Esophagus (tissue), 2 donors: ENCODE data around the gene CFAP69. TPM values are rescaled to one million over a fixed set of nuclear protein-coding genes. Genes with fewer than 3 reads are reported as not detected.

Experiments used
- H3K27ac ChIP-seq, 2 donors: one replicate each; pipeline ENCODE4 v1.5.1; 2013; ENCODE audit warnings: low read depth in 2 of 2, mild to moderate bottlenecking in 2 of 2, inconsistent platforms in 1 of 2, low read length in 1 of 2, moderate library complexity in 1 of 2
- H3K27me3 ChIP-seq, 2 donors: one replicate each; pipeline ENCODE4 v1.6.1; 2013; ENCODE audit warnings: low read length in 2 of 2, control low read depth in 1 of 2, mild to moderate bottlenecking in 1 of 2; ENCODE audit not compliant: insufficient read depth in 2 of 2, control insufficient read depth in 1 of 2
- H3K36me3 ChIP-seq, 2 donors: one replicate each; pipeline ENCODE4 v1.6.1; 2013; ENCODE audit warnings: low read length in 1 of 2; ENCODE audit not compliant: control insufficient read depth in 2 of 2, insufficient read depth in 2 of 2
- H3K4me1 ChIP-seq, 2 donors: one replicate each; pipeline ENCODE4 v1.6.1; 2013; ENCODE audit warnings: low read length in 1 of 2; ENCODE audit not compliant: control insufficient read depth in 2 of 2, insufficient read depth in 2 of 2
- H3K4me3 ChIP-seq, 2 donors: one replicate each; pipeline ENCODE4 v1.5.1; 2013; ENCODE audit warnings: low read length in 2 of 2, mild to moderate bottlenecking in 2 of 2, low read depth in 1 of 2, moderate library complexity in 1 of 2
- H3K9me3 ChIP-seq, 2 donors: one replicate each; pipeline ENCODE4 v1.6.1; 2013; ENCODE audit warnings: mild to moderate bottlenecking in 2 of 2, low read depth in 1 of 2, low read length in 1 of 2, moderate library complexity in 1 of 2; ENCODE audit not compliant: control insufficient read depth in 2 of 2, insufficient read depth in 1 of 2
- WGBS, 2 donors: extraction: QIAGEN DNeasy Blood & Tissue Kit; methylation state at CpG; one replicate each; pipeline ENCODE4 v1.1.7; 2013; 5-methylcytosine and 5-hydroxymethylcytosine counted together
- polyA plus RNA-seq, 2 donors: library from polyadenylated mRNA; stranded (reverse); fragments of 200-250 nt; gene quantifications; one replicate each; pipeline ENCODE4 v1.2.3, GENCODE V29; 2013
- donor health status: healthy with polysubstance abuse.
- donor health status: Bipolar disorder and iron deficiency.

Gene CFAP69
- polyA plus RNA-seq, 2 donors: 1.4 to 3.1 TPM

DNA sequence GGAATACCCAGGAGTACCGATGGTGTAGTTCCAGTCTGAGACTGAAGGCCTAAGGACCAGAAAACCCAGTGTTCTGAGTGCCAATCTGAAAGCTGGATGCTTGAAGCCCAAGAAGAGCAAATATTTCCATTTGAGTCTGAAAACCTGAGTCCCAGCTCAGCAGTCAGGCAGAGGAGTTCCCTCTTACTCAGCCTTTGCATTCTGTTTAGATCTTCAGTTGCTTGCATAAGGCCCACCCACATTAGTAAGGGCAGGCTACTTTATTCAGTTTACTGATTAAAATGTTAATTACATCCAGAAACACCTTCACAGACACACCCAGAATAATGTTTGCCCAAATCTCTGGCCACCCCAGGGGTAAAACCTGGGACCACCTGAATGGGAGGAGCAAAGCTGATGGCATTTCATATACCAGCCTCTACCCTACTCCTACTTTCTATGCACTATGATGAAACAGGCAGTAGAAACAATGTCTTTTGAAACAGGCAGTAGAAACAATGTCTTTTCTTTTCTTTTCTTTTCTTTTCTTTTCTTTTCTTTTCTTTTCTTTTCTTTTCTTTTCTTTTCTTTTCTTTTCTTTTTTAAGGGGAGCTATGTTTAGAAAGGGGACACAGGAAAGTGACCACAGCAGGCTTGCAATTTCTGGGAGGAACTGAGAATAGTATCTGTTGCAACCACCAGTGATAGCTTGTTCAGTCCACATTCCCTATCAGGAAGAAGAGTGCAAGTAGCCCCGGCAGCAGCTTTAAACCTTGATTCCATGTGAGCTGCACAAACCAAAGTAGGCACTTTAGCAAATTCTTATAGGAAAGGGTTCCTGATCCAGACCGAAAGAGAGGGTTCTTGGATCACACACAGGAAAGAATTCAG, 45.5 kb downstream of the CFAP69 start:
- H3K36me3 ChIP-seq: no peaks in the 10 kb centered on the region
- 91 to 96% methylated on average over 3 of the region's 3 CpGs for WGBS, 2 donors
- H3K9me3 ChIP-seq: no peaks in the 10 kb centered on the region
- H3K27me3 ChIP-seq: no peaks in the 10 kb centered on the region
- no peaks in the 10 kb centered on the region for H3K4me1 ChIP-seq
- no peak overlapping the region for H3K4me3 ChIP-seq
- no peak overlapping the region for H3K27ac ChIP-seq

- WGBS, 2 donors: 56 to 61% methylated on average over 5 of the region's 5 CpGs
- no peaks in the 10 kb centered on the region for H3K9me3 ChIP-seq
- no peaks in the 10 kb centered on the region for H3K27me3 ChIP-seq
- H3K4me3 ChIP-seq: no peak overlapping the region
- no peak overlapping the region for H3K27ac ChIP-seq
- H3K4me1 ChIP-seq: no peaks in the 10 kb centered on the region
- H3K36me3 ChIP-seq: no peaks in the 10 kb centered on the region
Observed at GRCh38 chr7:90298145-90299038, 53.4 kb downstream of the CFAP69 start.

- H3K36me3 ChIP-seq: no peaks in the 10 kb centered on the region
- H3K9me3 ChIP-seq: no peaks in the 10 kb centered on the region
- no peak overlapping the region for H3K4me3 ChIP-seq
- H3K27ac ChIP-seq: no peak overlapping the region
- no peaks in the 10 kb centered on the region for H3K27me3 ChIP-seq
- no peaks in the 10 kb centered on the region for H3K4me1 ChIP-seq
- 96% methylated on average over 1 of the region's 1 CpG for WGBS, 2 donors
Observed at GRCh38 chr7:90303241-90303640, 58.3 kb downstream of the CFAP69 start.

DNA sequence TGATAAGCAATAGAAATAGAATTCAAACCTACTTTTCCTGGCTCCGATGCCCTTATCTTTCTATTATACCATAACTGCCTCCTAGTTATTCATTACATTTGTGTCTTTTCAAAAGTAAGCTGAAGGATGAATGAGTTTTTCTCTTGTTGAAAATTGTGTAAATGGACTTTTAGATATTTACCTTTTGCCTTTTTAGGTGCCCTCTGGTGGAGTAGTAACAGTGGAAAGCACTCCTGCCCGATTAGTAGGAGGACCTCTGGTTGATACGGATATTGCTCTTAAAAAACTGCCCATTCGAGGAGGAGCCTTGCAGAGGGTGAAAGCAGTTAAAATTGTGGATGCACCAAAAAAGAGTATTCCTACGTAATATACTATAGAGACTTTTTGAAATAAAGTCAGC, 64.9 kb downstream of the CFAP69 start:
- Histone ChIP-seq H3K36me3 (no peaks in the 10 kb centered on the region), H3K9me3 (no peaks in the 10 kb centered on the region), H3K27ac (no peak overlapping the region), H3K4me1 (no peaks in the 10 kb centered on the region), H3K27me3 (no peaks in the 10 kb centered on the region), H3K4me3 (no peak overlapping the region)
- 83 to 86% methylated on average over 5 of the region's 5 CpGs for WGBS, 2 donors

GRCh38 chr7:90311175-90311574, 66.2 kb downstream of the CFAP69 start:
- no peaks in the 10 kb centered on the region for H3K36me3 ChIP-seq
- H3K4me1 ChIP-seq: no peaks in the 10 kb centered on the region
- no peak overlapping the region for H3K4me3 ChIP-seq
- no peak overlapping the region for H3K27ac ChIP-seq
- no peaks in the 10 kb centered on the region for H3K27me3 ChIP-seq
- H3K9me3 ChIP-seq: no peaks in the 10 kb centered on the region

DNA sequence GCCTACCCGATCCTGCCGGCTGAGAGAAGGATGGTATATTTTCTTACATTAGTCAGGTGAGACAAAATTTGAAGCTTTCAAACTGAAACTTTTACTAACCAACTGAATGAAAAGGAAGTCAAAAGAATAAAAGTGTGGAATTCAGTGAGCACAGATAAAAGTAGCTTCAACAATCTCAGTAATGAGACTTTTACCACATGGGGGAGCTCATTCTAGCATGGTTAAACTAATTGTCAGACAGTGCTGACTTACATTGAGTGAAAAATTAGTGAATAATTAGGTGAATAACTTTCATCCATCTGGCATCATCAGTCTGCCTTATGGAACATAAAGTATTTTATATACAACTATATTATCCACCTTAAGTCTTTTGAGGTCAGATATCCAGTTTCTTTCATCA, 67.8 kb downstream of the CFAP69 start:
- H3K4me1 ChIP-seq: no peaks in the 10 kb centered on the region
- H3K9me3 ChIP-seq: no peaks in the 10 kb centered on the region
- H3K4me3 ChIP-seq: no peak overlapping the region
- no peaks in the 10 kb centered on the region for H3K36me3 ChIP-seq
- H3K27me3 ChIP-seq: no peaks in the 10 kb centered on the region
- no peak overlapping the region for H3K27ac ChIP-seq
- WGBS, 2 donors: 84 to 94% methylated on average over 2 of the region's 2 CpGs

DNA sequence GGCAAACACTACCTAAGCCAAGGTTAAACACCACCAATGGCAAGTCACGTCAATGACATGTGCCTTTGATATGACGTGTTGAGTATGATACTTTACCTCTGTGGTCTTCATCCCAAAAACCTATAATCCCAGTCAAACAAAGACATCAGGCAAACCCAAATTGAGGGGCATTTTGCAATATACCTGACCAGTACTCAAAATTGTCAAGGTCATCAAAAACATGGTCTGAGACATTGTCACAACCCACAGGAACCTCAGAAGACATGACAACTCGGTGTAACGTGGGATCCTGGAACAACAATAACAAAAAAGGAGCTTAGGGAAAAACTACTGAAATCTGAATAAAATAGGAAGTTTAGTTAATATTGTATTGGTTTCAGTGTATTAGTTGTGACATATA, 68.9 kb downstream of the CFAP69 start:
- no peaks in the 10 kb centered on the region for H3K27me3 ChIP-seq

GRCh38 chr7:90320014-90320413, 75.0 kb downstream of the CFAP69 start:
- WGBS, 2 donors: 84 to 87% methylated on average over 7 of the region's 7 CpGs
- Histone ChIP-seq H3K9me3 (peaks cover 0 to 2% of the 10 kb centered on the region in 2 donors), H3K27me3 (peaks cover 0 to 12% of the 10 kb centered on the region in 2 donors), H3K27ac (no peak overlapping the region), H3K4me1 (peaks cover 0 to 7% of the 10 kb centered on the region in 2 donors), H3K4me3 (no peak overlapping the region), H3K36me3 (no peaks in the 10 kb centered on the region)

More for the DNA sequence above, 68.9 kb downstream of the CFAP69 start:
- no peaks in the 10 kb centered on the region for H3K4me1 ChIP-seq
- H3K27ac ChIP-seq: no peak overlapping the region
- no peaks in the 10 kb centered on the region for H3K36me3 ChIP-seq
- no peak overlapping the region for H3K4me3 ChIP-seq
- no peaks in the 10 kb centered on the region for H3K9me3 ChIP-seq
- 68 to 70% methylated on average over 4 of the region's 4 CpGs for WGBS, 2 donors

DNA sequence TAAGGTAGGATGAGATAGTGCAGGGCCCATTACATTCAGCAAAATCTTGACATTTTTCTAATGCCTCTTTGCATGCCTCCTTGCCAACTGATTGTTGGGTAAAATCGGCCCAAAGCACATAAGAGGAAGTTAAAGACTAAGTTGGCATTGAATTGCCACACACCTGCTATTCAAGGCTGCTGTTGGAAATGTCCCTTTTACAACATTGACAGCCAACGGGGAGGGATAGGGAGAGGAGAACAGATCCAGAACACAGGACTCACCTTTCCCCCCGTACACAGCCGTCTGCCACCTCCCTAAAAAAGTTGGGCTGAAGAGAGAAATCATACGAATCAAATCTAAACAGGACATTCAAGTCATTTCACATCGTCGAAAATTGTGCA, 75.4 kb downstream of the CFAP69 start:
- peaks cover 0 to 7% of the 10 kb centered on the region in 2 donors for H3K4me1 ChIP-seq
- H3K36me3 ChIP-seq: no peaks in the 10 kb centered on the region
- H3K27me3 ChIP-seq: peaks cover 0 to 12% of the 10 kb centered on the region in 2 donors
- peaks cover 0 to 2% of the 10 kb centered on the region in 2 donors for H3K9me3 ChIP-seq
- 26 to 31% methylated on average over 7 of the region's 7 CpGs for WGBS, 2 donors
- no peak overlapping the region for H3K27ac ChIP-seq
- H3K4me3 ChIP-seq: no peak overlapping the region
